Activated T-cell treated with anti-CD3 and anti-CD28 coated beads for 24 hours (primary cell): ENCODE results near the gene RRP12.

Experiments
- DNase-seq: peaks from one replicate; pipeline ENCODE4 v3.0.0-alpha.2; 2020; ENCODE audit warnings: low read depth

Gene RRP12

GRCh38 chr10:97335188-97335619 is 65.9 kb downstream of the RRP12 start:
- DNase-seq = no peak

GRCh38 chr10:97334370-97335175 is 66.6 kb downstream of the RRP12 start, which contains the start of gene FRAT2:
Gene FRAT2, minus strand, starts transcription at chr10:97334729. Its CDS starts 157 bp downstream, at chr10:97334572.
- peak; percentile 81 for DNase-seq

- DNase-seq = no peak
Observed at GRCh38 chr10:97333601-97334369, 67.4 kb downstream of the RRP12 start.

GRCh38 chr10:97333351-97333600 is 67.9 kb downstream of the RRP12 start:
- no peak for DNase-seq

DNA sequence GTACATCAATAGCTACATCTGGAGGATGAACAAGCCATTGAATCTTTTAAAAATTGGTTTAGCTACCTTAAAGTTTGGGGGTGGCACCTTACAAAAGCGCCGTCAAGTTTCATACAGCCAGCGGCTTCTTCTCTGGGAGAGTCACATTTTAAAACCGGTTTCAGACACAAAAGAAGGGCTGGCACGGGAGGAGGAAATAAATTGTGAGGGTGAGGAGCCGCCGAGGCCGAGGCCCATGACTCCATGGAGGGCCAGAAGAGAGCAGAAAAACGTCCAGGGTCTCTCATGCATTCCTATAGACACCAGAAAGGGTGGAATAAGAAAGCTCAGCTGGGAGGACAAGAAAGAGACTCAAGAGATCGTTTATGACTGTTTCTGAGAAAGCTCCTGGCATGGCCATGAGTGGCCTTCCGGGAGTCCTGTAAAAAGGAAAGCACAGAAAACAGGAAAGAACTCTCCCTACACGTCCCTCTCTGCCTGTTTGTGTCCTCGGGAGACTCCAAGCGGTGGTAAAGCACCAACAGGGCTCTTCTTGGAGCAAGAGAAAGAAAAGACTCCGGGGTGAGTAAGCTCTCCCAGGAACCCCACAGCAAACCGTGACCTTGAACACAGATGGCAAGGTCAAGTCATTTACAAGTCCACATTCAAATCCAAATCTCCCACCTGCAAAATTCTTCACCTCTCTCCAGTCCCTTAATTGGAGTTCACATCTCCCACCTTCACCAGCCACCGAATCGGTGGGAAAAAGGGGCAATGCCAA is 68.4 kb downstream of the RRP12 start:
- DNase-seq = no peak

GRCh38 chr10:97331153-97331703 is 69.9 kb downstream of the RRP12 start:
- DNase-seq = no peak

DNA sequence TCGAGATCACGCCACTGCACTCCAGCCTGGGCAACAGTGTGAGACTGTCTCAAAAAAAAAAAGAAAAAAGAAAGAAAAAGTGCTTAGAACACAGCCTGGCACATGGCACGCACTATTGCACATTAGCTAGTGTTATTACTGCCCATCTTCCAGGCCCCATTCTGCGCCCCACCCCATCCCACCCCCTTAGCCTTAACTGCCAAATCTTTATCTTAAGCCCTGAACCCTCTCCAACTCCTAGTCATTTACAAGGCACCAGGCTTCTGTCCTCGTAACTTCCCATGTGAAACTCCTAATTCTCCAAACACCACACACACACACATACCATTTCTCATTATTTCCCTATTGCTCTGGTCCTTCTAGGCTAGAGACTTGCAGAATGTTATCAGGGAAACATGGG is 71.4 kb downstream of the RRP12 start:
- DNase-seq = no peak

DNA sequence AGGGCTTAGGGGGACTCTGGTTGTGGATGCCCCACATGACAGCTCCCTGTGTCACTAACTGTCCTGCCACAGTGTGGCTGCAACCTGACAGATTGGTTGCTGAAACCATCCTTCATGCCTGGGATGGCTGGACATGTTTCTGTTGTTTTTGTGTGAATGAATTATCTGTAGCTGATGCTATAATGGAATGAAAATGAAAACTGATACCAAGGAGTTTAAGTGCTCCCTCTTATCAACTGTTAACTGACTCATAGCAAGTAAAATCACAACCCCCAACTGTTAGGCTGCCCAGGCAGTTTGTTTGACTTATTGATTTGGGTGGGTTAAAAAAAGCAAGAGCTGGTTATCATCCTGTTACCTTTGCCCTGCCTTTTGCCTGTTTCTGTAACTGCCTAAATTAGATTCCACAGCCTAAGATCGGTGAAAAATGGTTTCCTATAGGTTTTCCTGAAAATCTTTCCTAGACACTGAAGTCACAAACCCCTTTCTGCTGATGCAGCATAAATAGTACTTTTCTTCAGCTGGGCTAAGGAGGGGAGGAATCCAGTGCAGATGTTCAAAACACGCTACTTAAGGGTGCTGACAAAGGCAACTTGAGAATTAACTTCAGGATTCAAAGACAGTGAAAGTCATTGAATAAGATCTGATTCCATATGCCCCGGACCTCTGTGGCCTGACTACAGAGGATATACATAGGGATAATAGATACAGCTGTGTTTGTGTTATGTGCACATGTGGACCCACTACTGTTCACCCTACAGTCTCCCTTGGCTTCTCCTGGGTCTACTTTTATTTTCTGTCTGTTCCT is 72.3 kb downstream of the RRP12 start:
- DNase-seq = no peak

GRCh38 chr10:97327348-97328294 is 73.5 kb downstream of the RRP12 start:
- DNase-seq = no peak

DNA sequence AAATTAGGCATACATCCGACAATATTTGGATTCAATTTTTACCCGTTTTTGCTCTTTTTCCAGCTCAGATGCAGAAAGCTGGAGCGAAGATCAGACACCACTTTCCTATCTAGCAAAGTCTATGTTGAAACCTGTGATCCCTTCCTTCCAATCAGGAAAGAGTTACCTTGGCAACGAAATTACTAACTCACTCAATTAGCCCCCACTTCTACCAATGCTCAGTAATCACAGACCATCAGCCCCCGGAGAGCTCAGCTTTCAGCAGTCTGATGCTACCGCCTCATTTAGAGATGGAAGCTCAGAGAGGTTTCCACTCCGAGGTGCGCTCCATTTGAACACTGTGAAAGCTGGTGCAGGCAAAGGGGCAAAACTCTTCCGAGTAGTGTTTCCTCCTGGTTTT is 75.4 kb downstream of the RRP12 start:
- no peak for DNase-seq

- no peak for DNase-seq
Observed at GRCh38 chr10:97323501-97323900, 77.6 kb downstream of the RRP12 start.

- DNase-seq = no peak
Observed at GRCh38 chr10:97321804-97322190, 79.3 kb downstream of the RRP12 start.

GRCh38 chr10:97321032-97321803 is 79.9 kb downstream of the RRP12 start:
- DNase-seq = no peak

DNA sequence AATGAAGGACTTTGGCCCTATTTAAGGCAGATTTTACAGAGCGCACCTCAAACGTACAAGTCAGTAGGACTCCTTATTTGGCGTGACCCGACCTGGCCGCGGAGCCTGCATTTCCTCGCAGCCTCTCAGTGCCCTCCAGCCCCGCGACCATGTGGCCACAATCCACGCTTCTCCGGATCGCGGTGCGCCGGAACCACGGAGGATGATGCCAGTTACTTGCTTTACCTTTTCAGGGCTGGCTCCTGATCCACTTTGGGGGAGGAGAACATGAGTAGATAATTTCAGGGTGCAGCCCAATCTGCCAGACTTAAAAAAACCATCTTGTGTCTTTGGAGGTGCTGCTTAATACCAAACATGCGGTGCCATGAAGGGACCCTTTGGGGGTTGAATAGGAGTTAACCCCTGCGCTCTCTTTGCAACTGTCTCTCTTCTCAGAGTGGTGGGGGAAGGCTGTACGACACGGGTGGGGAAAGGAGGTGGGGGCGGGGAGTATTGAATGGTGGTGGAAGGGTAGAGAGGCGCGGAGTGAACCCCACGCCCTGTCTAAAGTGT is 80.6 kb downstream of the RRP12 start:
- no peak for DNase-seq

- DNase-seq = peak; percentile 37
Observed at GRCh38 chr10:97319671-97320479, 81.3 kb downstream of the RRP12 start.

- peak; percentile 80 for DNase-seq
Observed at GRCh38 chr10:97318772-97319651, 82.1 kb downstream of the RRP12 start, which contains the start of gene FRAT1. Gene FRAT1, plus strand, starts transcription at chr10:97319271. Its CDS starts 183 bp downstream, at chr10:97319454.

- DNase-seq = no peak
Observed at GRCh38 chr10:97314671-97315070, 86.5 kb downstream of the RRP12 start.
